HG03060 (cell line): ENCODE measurements around the gene PAFAH2.

Experiments used
- ATAC-seq: cut with Tn5 transposase; IDR thresholded peaks from one replicate; pipeline ENCODE4 v1.9.1; 2021; ENCODE audit warnings: low read depth, moderate number of reproducible peaks; ENCODE audit not compliant: unreplicated experiment

PAFAH2 gene

GRCh38 chr1:26015358-26015757 is 17.5 kb upstream of the PAFAH2 start:
- no peak for ATAC-seq

- no peak for ATAC-seq
These were observed 16.3 kb upstream of the PAFAH2 start for GRCh38 chr1:26014179-26014578.

- no peak for ATAC-seq
These were observed 15.0 kb upstream of the PAFAH2 start for GRCh38 chr1:26012864-26013263.

GRCh38 chr1:26010825-26011224 is 13.0 kb upstream of the PAFAH2 start:
- ATAC-seq: no peak

GRCh38 chr1:26009796-26010447 is 12.1 kb upstream of the PAFAH2 start:
- no peak for ATAC-seq

- ATAC-seq: no peak
These were observed 8.8 kb upstream of the PAFAH2 start for GRCh38 chr1:26006710-26007109.

- ATAC-seq: no peak
These were observed 7.7 kb upstream of the PAFAH2 start for GRCh38 chr1:26005434-26006105.

GRCh38 chr1:26003756-26004155 is 5.9 kb upstream of the PAFAH2 start:
- no peak for ATAC-seq

- ATAC-seq: no peak
These were observed 5.4 kb upstream of the PAFAH2 start for GRCh38 chr1:26003262-26003661.

GRCh38 chr1:25999041-25999800 is 1.4 kb upstream of the PAFAH2 start:
- ATAC-seq: no peak

GRCh38 chr1:25996966-25997827 is 666 bp downstream of the PAFAH2 start:
- ATAC-seq: no peak

- no peak for ATAC-seq
These were observed 3.3 kb downstream of the PAFAH2 start for GRCh38 chr1:25994402-25995150.

- ATAC-seq: no peak
These were observed 4.5 kb downstream of the PAFAH2 start for GRCh38 chr1:25993197-25993951.

GRCh38 chr1:25992689-25993171 is 5.1 kb downstream of the PAFAH2 start:
- no peak for ATAC-seq

GRCh38 chr1:25991937-25992688 is 5.8 kb downstream of the PAFAH2 start:
- ATAC-seq: no peak

- ATAC-seq: no peak
These were observed 7.0 kb downstream of the PAFAH2 start for GRCh38 chr1:25990702-25991395.

GRCh38 chr1:25990251-25990650 is 7.6 kb downstream of the PAFAH2 start:
- no peak for ATAC-seq
